Transverse colon (tissue), 4 donors: ENCODE data around the gene SMIM22. TPM values are rescaled to one million over a fixed set of nuclear protein-coding genes. Genes with fewer than 3 reads are reported as not detected.
A peak's percentile ranks its signal among the peaks of the same experiment; 100 is the strongest.

Experiments
- DNase-seq: peaks from one replicate; pipeline ENCODE4 v3.0.0-alpha.2; 2019
- H3K27ac ChIP-seq, 4 donors: fragments of 200-600 bp; sonication (generic); 2 replicates each; pipeline ENCODE4 v1.5.1; 2016 to 2018; ENCODE audit warnings: inconsistent platforms in 4 of 4
- H3K27me3 ChIP-seq: fragments of 200-600 bp; sonication (generic); 2 replicates; pipeline ENCODE4 v1.5.1; 2017; ENCODE audit warnings: inconsistent platforms
- H3K36me3 ChIP-seq, 4 donors: fragments of 200-600 bp; sonication (generic); 2 replicates each; pipeline ENCODE4 v1.5.1; 2017 to 2019; ENCODE audit warnings: inconsistent platforms in 4 of 4
- H3K4me1 ChIP-seq, 4 donors: fragments of 200-600 bp; sonication (generic); 2 replicates each; pipeline ENCODE4 v1.5.1; 2017 to 2020; ENCODE audit warnings: inconsistent platforms in 4 of 4
- H3K4me3 ChIP-seq, 4 donors: fragments of 200-600 bp; sonication (generic); 1 replicate in 1 of 4; 2 replicates in 3 of 4; pipeline versions ENCODE4 v1.5.1 to v1.6.1; 2017 to 2019; ENCODE audit warnings: inconsistent platforms in 4 of 4
- H3K9me3 ChIP-seq, 2 donors: fragments of 200-600 bp; sonication (generic); 2 replicates each; pipeline ENCODE4 v1.5.1; 2017 to 2019; ENCODE audit warnings: inconsistent platforms in 2 of 2
- CTCF ChIP-seq, 5 experiments: fragments of 200-600 bp in 3 of 5; fragments of 450-650 bp in 2 of 5; sonication (generic) in 3 of 5; IDR thresholded peaks; 1 replicate in 2 of 5; 2 replicates in 3 of 5; pipeline ENCODE4 v1.5.1; 2016 to 2017; ENCODE audit warnings: antibody characterized with exemption in 5 of 5, inconsistent platforms in 3 of 5, mild to moderate bottlenecking in 2 of 5, moderate library complexity in 1 of 5
- EP300 ChIP-seq: sonication (generic); formaldehyde crosslinking; IDR thresholded peaks from one replicate; pipeline ENCODE4 v1.6.1; 2017; ENCODE audit warnings: antibody characterized with exemption, low read depth
- POLR2A ChIP-seq: fragments of 450-650 bp; IDR thresholded peaks from one replicate; pipeline ENCODE4 v1.6.1; 2016; ENCODE audit warnings: antibody characterized with exemption, mild to moderate bottlenecking, moderate library complexity
- POLR2AphosphoS5 ChIP-seq, 3 donors: sonication (generic); formaldehyde crosslinking; IDR thresholded peaks; one replicate each; pipeline ENCODE4 v1.6.1; 2016; ENCODE audit warnings: antibody characterized with exemption in 3 of 3
- WGBS, 2 donors: methylation state at CpG; one replicate each; pipeline ENCODE4 v1.1.5; 2018; ENCODE audit warnings: low coverage in 1 of 2; 5-methylcytosine and 5-hydroxymethylcytosine counted together
- in situ Hi-C, 4 donors: fragments of 200-750 bp; cut with MboI; loops; one replicate each; pipeline versions ENCODE4 v1.15.0 to v1.15.1; 2017; ENCODE audit warnings: low sequenced_read_pairs in 3 of 4, low pct_ligation_motif_present in 1 of 4, low pct_unique_long_range_greater_than_20kb in 1 of 4
- intact Hi-C: fragments of 100-400 bp; cut with DNase I; formaldehyde crosslinking; loops from one replicate; pipeline ENCODE4 v1.15.1; 2023; ENCODE audit warnings: low total_unique reads
- total RNA-seq, 4 donors: library from RNA; depleted of rRNA; stranded (reverse); fragments of >200 nt; gene quantifications; one replicate each; pipeline ENCODE4 v1.1.0, GENCODE V29; 2016

The SMIM22 gene
- total RNA-seq, 4 donors from 2014 or later, result 88.0 to 450 (median 252) TPM

- H3K9me3 ChIP-seq, result no peaks in the 10 kb centered on the region
- intact Hi-C loops, result no loop called here
- DNase-seq, result no peak
- H3K4me3 ChIP-seq, result no peak overlapping the region
- in situ Hi-C loops, result no loop called here
- peaks cover 4 to 65% (median 30%) of the 10 kb centered on the region in 4 donors for H3K4me1 ChIP-seq
- no peaks in the 10 kb centered on the region for H3K27me3 ChIP-seq
- H3K27ac ChIP-seq, result no peak overlapping the region
- H3K36me3 ChIP-seq, result peaks cover 0 to 54% (median 22%) of the 10 kb centered on the region in 4 donors
- no peak for TF ChIP-seq POLR2AphosphoS5 (IDR thresholded peaks at IDR 0.05)
- TF ChIP-seq CTCF (IDR thresholded peaks at IDR 0.05), result no peak
- no peak for TF ChIP-seq EP300
- 89 to 98% methylated on average over 3 to 8 of the region's 8 CpGs for WGBS, 2 donors
Measured at GRCh38 chr16:4831616-4832015, 36.4 kb downstream of the SMIM22 start.

- intact Hi-C loops, result no loop called here
Measured at GRCh38 chr16:4832698-4833343, 37.7 kb downstream of the SMIM22 start.

GRCh38 chr16:4833584-4833983 is 38.4 kb downstream of the SMIM22 start:
- intact Hi-C loops, result no loop called here
- TF ChIP-seq POLR2A (no peak), POLR2AphosphoS5 (IDR thresholded peaks at IDR 0.05) (no peak), EP300 (no peak), CTCF (IDR thresholded peaks at IDR 0.05) (no peak)
- H3K9me3 ChIP-seq, result no peaks in the 10 kb centered on the region
- H3K27me3 ChIP-seq, result no peaks in the 10 kb centered on the region
- no peak overlapping the region for H3K4me3 ChIP-seq
- peaks cover 0 to 46% (median 22%) of the 10 kb centered on the region in 4 donors for H3K36me3 ChIP-seq
- in situ Hi-C loops, result no loop called here
- peaks cover 4 to 48% (median 26%) of the 10 kb centered on the region in 4 donors for H3K4me1 ChIP-seq
- 59% methylated on average over 1 of the region's 1 CpG; no CpG with 5 or more reads in 1 of the 2 donors for WGBS, 2 donors
- peak overlapping the region; percentile 12 to 69 (median 63) for H3K27ac ChIP-seq
- DNase-seq, result no peak

More at GRCh38 chr16:4832698-4833343, 37.7 kb downstream of the SMIM22 start:
- no peak for DNase-seq
- 48 to 63% methylated on average over 5 to 6 of the region's 6 CpGs for WGBS, 2 donors
- peak overlapping the region; percentile 49 to 69 (median 63) for H3K27ac ChIP-seq
- H3K9me3 ChIP-seq, result no peaks in the 10 kb centered on the region
- no peak overlapping the region for H3K4me3 ChIP-seq
- TF ChIP-seq EP300, result no peak
- TF ChIP-seq POLR2AphosphoS5 (IDR thresholded peaks at IDR 0.05), result peak in 2 of 3 donors; percentile 31 to 42
- no peak for TF ChIP-seq POLR2A
- peaks cover 0 to 48% (median 22%) of the 10 kb centered on the region in 4 donors for H3K36me3 ChIP-seq
- in situ Hi-C loops, result no loop called here
- no peaks in the 10 kb centered on the region for H3K27me3 ChIP-seq
- H3K4me1 ChIP-seq, result peaks cover 4 to 56% (median 29%) of the 10 kb centered on the region in 4 donors

- TF ChIP-seq POLR2AphosphoS5 (IDR thresholded peaks at IDR 0.05), result no peak
- TF ChIP-seq POLR2A, result no peak
- Histone ChIP-seq H3K4me1 (peaks cover 4 to 32% (median 16%) of the 10 kb centered on the region in 4 donors), H3K27me3 (no peaks in the 10 kb centered on the region), H3K9me3 (no peaks in the 10 kb centered on the region), H3K27ac (no peak overlapping the region), H3K4me3 (no peak overlapping the region), H3K36me3 (peaks cover 0 to 34% (median 18%) of the 10 kb centered on the region in 4 donors)
- intact Hi-C loops (no loop called here), in situ Hi-C loops (no loop called here)
- 86 to 100% methylated on average over 1 to 2 of the region's 2 CpGs for WGBS, 2 donors
- no peak for DNase-seq
Measured at GRCh38 chr16:4836727-4837126, 41.6 kb downstream of the SMIM22 start.

- Histone ChIP-seq H3K9me3 (no peaks in the 10 kb centered on the region), H3K27me3 (no peaks in the 10 kb centered on the region), H3K4me3 (no peak overlapping the region), H3K27ac (no peak overlapping the region), H3K36me3 (peaks cover 0 to 38% (median 17%) of the 10 kb centered on the region in 4 donors), H3K4me1 (peaks cover 0 to 20% (median 11%) of the 10 kb centered on the region in 4 donors)
- TF ChIP-seq POLR2AphosphoS5 (IDR thresholded peaks at IDR 0.05) (no peak), POLR2A (no peak), CTCF (IDR thresholded peaks at IDR 0.05) (no peak)
- intact Hi-C loops (no loop called here), in situ Hi-C loops (no loop called here)
- 85 to 90% methylated on average over 3 to 13 of the region's 13 CpGs for WGBS, 2 donors
- no peak for DNase-seq
Measured at GRCh38 chr16:4837733-4838501, 42.7 kb downstream of the SMIM22 start.
